GM18868 (cell line): ENCODE data around the gene ZNF30.
"Not testable (repeated sequence)": the region's sequence is repeated elsewhere in the genome, so short reads cannot be mapped to it uniquely, and the experiment has no call there.

Experiments
- ATAC-seq: cut with Tn5 transposase; IDR thresholded peaks from one replicate; pipeline ENCODE4 v1.9.1; 2021; ENCODE audit warnings: mild to moderate bottlenecking, moderate library complexity; ENCODE audit not compliant: unreplicated experiment

The ZNF30 gene

GRCh38 chr19:34985249-34986022, 58.7 kb downstream of the ZNF30 start:
- no peak for ATAC-seq

- no peak for ATAC-seq
These were observed 61.4 kb downstream of the ZNF30 start for GRCh38 chr19:34988119-34988518.

- ATAC-seq, result no peak
These were observed 62.6 kb downstream of the ZNF30 start for GRCh38 chr19:34989298-34989697.

DNA sequence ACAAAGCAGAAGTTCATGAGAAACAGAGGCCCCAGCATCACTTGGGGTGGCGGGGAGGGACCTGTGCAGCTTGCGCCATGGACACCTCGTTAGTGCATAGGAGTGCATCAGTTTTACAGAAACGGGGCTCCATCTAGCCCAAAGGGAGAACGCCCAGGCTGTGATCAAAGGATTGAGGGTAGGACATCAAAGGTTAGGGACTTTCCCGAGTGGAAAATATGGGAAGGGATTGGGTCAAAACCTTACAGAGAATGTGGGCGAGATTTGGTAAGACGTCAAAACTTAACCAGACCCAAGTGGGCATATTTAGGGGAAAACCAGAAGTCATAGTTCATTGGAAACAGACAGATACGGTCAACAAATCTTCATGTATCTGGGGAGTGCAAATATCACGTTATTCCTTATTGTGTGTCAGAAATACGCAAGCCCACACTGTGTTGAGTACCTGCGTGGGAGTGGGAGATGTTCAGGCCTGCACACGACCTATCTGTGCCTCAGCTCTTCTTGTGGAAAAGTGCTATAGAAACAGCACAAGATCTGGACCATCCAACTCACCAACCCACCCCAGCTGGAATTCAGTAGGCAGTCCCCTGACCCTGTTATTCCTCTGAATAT, 64.0 kb downstream of the ZNF30 start:
- no peak for ATAC-seq

GRCh38 chr19:34991542-34992333, 65.0 kb downstream of the ZNF30 start:
- no peak for ATAC-seq

DNA sequence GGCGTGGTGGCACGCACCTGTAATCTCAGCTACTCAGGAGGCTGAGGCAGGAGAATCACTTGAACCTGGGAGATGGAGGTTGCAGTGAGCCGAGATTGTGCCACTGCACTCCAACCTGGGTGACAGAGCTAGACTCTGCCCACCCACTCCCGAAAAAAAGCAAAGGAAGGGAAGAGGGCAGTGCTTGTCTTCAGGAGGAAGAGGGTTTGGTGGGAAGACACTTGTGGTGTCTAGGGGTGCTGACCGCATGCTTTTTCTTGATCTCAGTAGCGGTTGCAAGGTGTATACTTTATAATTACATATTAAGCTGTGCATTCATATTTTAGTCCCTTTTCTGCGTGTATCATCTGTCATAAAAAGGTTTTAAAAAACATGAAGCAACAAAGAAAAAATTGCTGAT, 65.9 kb downstream of the ZNF30 start:
- not testable (repeated sequence) for ATAC-seq

DNA sequence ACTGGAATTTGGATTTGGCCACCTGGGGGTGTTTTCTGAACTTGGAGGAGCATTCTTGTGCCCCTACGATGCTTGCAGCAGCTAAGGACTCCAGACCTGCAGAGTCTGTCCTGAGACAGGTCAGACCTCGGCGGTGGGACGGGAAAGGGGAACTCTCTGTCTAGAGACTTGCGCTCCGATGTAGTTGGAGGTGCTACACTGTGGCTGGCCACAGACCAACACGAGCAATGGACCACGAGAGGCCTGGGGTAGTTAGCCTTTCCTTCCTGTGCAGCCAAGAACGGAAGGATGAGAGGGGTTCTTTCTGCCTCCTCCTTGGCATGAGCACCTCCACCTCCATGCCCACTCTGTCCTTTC, 67.6 kb downstream of the ZNF30 start:
- no peak for ATAC-seq
